HG03558 (cell line): ENCODE data around the gene TM9SF2.

Experiments used
- ATAC-seq: cut with Tn5 transposase; IDR thresholded peaks from one replicate; pipeline ENCODE4 v1.9.1; 2021; ENCODE audit warnings: moderate number of reproducible peaks; ENCODE audit not compliant: unreplicated experiment; ENCODE audit errors: extremely low read depth

The TM9SF2 gene

DNA sequence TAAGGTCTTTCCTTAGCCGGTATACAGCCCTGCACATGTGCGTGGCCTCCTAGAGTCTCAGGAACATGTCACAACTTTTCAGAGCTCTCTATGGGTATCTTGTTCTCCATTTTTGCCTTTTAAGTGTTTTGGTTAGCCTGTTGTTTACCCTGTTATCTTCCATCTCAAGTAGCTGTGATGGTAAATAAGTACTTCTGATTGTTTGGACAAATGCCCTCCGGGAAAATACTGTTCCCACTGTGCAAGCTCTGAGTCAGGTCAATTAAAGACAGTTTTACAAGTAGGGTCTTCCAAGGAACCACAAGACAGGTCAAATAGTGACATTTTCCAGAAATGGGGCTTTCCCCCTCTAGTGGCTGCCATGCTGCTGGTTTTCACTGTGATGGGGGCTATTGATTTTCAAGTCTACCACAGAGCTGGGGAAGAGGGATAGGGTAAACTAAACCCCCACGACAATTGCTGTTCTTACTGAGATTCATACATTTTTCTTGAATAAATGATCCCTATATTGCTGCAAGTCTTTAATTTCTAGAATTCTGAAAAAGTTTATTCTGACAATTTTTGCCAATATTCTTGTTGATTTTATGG, 109.5 kb downstream of the TM9SF2 start:
- ATAC-seq, result no peak
